ENCODE results near the gene LYAR. TPM values are rescaled to one million over a fixed set of nuclear protein-coding genes. Genes with fewer than 3 reads are reported as not detected.

The LYAR gene
- total RNA-seq, 1 experiment from 2014 or later: 80.0 TPM

Other genes with a start within 250 kb of the LYAR start
- gene OTOP1, start 63.2 kb downstream of the LYAR start, total RNA-seq (2014; rRNA removed; shearing (Covaris generic)): not detected in 2 replicates
- 19.3 and 19.4 TPM in 2 replicates for gene TMEM128, start 41.9 kb downstream of the LYAR start, total RNA-seq (2014; rRNA removed; shearing (Covaris generic))
- gene ZBTB49, start 97 bp upstream of the LYAR start, total RNA-seq (2014; rRNA removed; shearing (Covaris generic)): 3.7 and 5.0 TPM in 2 replicates
- 4.4 and 10.2 TPM in 2 replicates for gene NSG1, start 96.9 kb upstream of the LYAR start, total RNA-seq (2014; rRNA removed; shearing (Covaris generic))